HG03457 (cell line): ENCODE measurements around the gene PELI2.

Experiments used
- ATAC-seq: cut with Tn5 transposase; IDR thresholded peaks from one replicate; pipeline ENCODE4 v1.9.1; 2021; ENCODE audit warnings: moderate number of reproducible peaks; ENCODE audit not compliant: unreplicated experiment

Gene PELI2

DNA sequence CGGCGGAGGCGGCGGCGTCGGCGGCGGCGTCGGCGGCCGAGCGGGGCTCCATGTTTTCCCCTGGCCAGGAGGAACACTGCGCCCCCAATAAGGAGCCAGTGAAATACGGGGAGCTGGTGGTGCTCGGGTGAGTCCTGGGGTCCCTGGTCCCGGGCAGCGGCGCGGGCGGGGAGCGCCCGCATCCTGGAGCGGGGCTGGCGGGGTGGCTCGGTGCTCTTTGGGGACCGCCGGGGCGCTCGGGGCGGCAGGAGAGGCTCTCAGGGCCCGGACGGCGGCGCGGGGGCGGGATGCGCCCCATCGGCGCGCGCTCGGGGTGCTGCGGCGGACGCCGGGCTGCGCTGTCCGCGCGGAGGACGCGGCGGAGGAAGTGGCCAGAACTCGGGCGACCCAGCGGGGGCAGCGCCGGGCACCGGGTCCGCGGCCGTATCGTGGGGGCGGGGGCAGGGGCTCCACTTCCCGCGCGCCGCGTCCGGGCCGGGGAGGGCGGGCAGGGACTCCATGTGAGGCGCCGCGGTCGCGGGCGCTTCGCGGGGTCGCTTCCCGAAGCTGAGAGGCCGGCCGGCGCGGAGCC is 485 bp downstream of the PELI2 start:
- no peak for ATAC-seq

DNA sequence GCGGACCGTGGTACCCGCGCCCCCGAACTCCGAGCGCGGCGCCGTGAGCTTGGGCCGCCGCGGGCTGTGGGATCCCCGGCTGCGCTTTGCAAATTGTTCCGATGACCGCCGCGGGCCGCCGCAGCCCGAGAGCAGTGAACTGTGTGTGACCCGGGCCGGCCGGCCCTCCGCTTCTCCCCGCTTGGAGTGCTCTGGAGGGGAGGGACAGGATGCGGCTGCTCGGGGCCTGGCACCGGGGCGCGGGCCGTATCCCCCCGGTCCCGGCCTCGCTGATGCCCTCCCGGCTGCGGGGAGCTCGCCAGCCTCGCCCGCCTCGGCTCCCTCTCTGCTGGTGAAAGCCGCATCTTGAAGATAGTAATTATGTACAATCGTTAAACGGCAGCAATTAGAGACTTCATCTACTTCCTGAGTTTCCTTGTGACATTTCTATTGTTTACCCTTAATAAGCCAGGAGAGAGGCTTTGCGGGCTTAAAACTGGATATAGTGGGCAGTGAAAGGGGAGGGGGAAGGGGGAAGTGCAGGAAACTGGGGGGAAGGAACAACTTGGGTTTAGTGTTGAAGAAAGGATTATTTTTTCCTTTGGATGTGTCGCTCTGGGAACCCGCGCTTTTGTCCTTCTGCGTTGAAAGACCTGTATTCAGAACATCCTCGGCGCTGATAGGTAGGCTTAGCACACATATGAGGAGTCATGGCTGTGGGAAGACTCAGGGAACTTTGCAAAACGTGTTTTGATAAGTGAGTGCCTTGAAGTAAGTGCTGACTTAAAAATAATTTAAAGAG is 1.2 kb downstream of the PELI2 start:
- no peak for ATAC-seq

DNA sequence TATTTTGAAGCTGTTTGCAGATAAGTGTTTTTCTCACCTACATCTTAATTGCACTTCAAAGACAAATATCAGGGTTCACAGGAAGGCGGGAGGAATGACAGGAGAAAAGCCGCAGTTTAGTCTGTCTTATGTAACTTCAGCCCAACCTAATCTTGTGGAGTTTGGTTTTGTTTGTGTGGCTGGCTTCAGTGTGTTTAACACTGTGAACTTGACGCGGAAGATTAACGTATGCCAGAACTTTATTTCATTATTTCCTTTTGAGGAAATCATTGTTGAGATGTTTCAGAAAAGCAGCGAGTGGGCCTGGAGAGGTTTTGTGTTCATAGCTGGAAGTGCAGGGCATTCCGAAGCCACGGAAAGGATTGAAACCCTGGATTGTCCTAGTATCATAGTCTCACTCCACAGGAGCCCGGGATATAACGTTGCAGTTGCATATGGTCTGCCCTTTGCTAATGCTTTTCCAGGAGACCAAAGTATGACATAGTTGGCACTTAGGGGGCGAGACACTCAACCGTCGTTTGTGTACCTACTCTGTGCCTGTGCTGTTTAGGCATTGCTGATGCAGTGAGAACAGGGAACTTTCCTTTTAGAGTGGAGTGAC is 2.0 kb downstream of the PELI2 start:
- no peak for ATAC-seq

DNA sequence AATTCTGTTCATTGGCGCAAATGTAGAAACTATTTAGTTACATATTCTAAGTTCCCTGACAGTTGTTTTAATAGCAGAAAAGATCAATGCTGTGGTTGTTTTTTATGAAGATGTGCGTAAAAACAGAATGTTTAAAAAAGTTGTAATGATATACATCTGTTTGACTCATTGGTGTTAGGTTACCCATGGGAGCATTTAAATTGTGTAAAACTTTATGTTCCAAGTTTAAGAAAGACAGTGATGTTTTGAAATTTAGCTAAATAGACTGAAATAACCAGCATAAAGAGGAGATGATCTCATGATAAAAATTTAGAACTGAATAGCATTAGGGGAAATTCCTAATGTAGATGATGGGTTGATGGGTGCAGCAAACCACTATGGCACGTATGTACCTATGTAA is 3.6 kb downstream of the PELI2 start:
- ATAC-seq: no peak

DNA sequence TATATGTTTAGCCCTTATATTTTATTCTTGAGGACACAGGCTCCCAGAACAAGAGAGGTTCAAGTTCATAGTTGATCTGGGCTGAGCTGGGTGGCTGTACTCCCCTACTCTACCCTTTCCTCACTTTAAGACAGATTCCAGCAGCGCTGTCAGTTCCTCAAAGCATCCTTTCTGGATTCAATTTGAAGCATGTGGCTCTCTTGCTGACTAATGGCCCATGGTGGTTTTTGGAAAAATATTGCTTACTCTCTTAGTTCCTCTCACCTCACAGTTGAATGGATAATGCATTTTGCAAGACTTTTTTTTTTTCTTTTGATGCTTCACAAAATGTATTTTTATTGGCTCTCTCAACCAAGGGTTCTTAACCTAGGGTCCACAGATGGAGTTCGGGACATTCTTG is 4.1 kb downstream of the PELI2 start:
- no peak for ATAC-seq

DNA sequence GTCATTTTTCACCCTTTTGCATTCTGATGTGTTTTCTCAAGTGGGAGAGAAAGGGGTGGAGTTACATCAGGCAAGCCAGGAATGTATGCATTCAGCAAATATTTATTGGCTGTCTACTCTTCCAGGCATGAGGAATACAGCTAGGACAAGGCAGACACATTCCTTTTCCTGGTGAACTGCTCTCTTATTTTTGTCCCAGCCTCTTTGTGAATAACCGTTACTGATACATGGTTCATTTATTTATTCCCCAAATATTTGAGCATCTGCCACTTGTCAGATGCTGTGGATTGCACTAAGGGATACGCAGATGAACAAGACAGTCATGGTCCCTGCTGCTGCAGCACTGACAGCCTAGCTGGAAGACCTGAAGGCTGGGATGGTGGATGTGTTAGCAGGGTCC is 6.1 kb downstream of the PELI2 start:
- ATAC-seq: no peak

DNA sequence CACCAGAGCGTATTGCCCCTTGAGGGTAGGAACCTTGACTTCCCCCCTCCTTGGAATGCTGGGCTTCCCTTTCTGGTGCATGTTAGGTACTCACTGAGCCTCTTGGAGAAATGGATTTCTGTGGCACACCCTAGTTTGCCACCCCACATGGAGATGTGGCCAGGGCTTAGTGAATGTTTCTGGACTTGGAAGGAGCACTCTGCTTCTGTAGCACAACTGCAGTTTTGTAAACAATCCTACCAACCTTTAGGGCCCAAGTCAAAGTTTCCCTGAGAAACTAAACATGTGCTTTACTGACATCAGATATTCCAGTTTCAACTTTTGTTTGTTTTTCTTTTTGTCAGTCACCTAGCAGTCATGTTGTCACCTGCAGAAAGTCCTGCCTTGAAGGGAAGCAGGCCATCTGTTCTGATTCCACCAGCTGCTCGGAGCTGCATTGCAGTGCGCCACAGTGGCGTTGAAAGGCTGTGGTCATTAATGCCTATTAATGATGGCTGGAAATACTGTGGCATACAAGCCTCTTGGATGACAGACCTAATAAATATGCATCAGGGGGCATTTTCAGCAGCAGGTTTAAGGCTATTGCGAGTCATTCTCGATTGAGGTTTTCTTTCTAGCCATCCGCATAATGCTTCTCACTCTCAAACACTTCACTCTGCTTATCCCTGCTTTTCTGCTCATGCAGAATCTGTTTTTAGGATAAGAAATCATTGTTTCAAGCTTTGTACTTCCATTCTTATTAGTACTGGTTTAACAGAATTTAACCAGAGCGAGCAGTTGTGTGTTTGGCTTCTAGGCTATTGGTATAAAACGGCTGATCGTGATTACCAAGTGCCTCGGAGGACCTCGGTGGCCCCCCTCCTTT is 7.8 kb downstream of the PELI2 start:
- no peak for ATAC-seq

DNA sequence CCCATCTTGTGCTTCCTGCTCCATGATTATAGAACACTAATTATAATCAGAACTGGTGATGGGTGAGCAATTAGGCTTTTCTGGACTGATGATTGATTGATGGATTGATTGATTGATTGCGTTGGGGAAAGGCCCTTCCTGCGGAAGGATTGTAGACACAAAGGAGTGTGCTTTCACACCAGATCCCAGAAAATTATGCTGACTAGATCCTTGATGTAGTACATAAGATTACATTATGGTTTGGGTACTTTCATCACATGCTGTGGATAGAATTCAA is 8.4 kb downstream of the PELI2 start:
- no peak for ATAC-seq

DNA sequence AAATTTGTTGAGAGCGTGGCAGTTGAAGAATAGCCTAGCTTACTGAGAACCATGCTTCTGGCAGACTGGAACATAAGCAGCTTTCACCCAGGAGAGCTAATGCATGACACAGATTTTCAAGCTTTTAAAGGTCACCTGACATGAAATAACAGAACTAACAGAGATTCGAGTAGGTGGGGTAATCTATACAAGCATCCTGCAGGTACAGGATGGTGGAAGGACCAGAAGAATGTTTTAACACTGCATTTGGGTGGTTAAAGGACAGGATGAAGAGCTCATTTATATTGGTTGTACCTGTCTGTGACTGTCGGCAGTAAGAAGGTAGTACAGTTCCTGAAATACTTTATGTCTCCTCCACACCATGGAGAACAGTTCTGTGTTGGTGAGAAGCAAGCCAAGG is 8.9 kb downstream of the PELI2 start:
- ATAC-seq: no peak

DNA sequence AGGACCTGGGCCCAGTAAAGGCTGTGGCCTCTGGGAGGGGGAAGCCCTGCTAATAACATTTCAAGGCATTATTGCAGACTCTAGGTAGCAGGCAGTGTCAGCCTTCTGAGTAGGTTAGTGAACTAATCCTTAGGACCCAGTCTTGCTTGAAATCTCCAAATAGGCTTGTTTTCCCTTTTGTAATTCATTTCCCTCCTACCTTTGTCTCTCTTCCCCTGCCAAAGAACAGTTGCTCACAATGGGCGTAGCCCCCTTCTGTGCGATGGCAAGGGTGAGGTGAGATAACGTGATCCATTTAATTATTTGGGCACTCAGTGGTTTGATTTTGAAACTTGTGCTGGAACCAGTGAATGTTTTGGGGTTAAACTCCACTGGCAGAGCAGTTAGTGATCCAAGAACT is 10.9 kb downstream of the PELI2 start:
- no peak for ATAC-seq

DNA sequence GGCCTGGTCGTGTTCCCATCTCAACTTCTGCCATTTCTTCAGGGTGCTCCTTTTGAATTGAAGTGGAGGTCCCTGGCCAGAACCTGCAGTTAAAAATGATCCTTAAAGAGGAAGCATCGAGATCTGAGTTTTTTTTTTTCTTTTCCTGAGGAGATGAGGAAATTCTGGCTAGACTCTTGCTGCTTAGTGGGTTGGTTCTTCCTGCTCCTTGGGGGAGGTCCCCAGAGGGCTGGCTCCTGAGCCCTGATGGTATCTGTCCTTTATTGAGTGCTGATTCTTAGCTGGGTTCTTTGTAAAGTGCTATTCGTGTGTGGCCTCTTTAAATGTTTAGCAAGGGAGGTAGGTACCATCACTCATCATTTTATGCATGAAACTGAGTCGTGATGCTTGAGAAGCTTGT is 11.7 kb downstream of the PELI2 start:
- ATAC-seq: no peak

DNA sequence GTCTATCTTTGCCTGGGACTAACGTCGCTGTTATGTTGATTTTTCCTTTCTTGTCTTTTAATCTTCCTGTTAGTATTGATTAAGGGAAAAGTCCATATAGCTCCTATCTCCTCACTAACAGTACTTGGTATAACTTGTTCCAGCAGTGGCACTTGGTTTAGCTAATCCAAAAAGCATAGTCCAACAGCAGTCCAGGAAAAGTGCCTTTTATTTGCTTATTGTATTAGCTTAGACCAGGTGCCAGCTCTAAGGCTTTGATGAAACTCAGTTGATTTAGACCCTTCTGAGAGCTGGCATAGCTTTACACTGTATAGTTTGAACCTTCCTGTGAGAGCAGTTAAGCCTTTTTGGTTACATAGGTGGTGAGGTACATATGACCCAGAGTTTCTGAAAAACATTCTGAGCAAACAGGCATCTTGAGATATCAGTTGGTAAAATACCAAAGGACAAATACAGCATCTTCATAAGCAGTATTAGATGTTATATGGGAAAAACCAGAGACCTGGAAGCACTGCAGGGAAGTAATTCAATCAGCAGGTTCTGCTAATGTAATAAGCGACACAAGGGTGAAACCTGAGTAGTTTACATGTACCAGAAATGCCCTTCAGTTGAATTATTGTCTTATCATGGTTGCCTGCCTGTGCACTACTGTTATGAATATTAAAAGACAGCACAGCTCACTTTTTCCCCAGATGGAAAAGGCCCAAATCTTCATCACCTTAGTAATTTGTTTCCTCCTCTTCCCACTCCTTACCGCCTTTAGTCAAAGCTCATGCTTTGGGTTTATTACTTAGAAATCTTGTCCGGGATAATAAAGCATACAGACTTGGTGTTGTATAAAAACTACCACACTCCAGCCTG is 13.0 kb downstream of the PELI2 start:
- no peak for ATAC-seq

DNA sequence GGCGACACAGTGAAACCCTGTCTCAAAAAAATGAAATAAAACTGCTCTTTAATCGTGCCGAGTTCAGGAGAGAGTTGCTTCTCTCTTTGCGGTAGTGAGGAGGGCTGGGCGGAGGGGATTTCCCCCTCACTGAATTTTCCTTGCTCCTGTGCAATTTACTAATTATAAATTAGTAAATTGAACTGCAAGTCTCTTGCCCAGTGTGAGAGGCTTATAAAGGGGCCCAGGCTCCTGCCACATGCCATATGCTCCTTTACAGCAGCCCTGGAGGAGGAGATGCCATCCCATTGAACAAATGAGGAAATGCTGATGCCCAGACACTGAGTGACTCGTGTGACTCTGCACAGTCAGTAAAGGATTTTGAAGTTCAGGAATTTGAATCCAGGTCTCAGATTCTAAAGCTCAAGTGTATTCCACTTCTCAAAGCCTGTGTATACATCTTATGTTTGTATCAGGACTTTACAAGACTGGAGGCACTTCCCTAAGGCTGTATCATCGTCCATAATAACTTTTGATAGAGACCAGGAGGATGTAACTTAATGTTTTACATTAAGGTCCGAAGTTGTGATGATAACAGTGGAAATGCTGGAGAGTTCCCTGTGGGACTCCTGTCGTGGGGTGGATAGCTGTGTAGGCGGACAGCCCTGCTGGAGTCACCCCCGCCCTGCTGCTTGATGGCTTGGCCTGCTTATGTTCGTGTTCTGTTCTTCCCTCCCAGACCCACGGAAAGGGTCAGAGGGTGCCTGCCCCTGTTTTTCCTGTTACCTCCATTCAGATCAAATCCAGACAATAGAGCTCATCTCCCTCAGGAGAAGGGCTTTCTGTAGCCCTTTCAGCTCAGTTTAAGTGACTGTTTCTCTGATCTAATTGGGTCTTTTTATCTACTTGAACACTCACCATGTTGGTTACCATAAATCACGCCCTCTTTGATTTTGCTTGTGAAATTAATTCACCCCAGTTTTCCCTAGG is 13.9 kb downstream of the PELI2 start:
- ATAC-seq: no peak

DNA sequence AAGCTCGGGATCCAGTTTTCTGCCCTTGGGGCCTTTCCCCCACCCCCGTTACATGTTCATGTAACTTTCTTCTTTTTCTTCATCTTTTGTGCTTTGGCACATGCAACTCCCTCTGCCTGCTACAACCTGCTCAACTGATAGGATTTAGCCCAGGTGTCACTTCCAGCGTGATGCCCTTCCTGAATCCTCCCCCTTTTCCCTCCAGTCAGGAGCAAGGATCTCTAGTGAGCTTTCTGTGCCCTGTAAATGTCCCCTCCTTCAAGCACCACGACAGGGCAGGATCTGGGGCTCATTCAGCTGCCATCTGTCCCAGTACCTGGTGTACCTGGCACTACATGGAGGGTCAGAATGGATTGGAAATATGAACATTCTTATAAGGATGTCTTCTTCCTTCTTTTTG is 15.3 kb downstream of the PELI2 start:
- no peak for ATAC-seq

DNA sequence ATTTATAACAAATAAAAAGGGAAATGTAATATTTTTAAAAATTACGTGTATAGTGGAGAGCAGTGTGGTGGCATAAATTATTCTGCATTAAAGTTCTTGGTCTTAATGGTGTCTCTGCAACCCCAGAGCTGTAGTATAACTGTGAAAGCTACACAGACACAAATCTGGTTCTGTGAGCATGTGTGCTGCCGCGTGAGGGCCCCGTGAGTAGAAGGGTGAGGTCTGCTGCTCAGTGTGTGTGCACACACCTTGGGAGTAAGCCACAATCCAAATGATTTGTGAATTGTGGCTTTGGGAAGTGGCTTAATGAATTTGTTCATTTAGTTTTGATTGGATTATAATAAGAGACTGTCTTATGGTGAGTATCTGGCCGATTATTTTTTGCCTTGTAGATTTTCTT is 16.8 kb downstream of the PELI2 start:
- ATAC-seq: no peak

DNA sequence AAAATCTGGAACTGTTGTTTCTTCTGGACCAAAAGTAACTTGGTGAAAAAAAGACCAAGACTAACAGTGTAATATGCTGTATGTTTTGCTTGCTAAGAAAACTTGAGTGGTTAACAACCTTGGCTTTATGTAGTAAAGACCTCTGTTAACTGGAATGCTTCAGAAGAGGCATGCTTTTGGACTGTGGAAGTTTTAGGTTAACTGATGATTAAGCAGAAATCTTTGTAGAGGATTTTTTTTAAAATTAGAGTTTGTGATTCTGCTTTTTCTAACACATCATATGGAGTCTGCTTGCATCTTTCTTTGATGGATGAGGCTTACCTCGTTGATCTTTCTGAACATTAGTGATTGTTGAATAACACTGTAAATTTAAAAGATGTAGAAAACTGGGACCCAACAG is 17.5 kb downstream of the PELI2 start:
- no peak for ATAC-seq

DNA sequence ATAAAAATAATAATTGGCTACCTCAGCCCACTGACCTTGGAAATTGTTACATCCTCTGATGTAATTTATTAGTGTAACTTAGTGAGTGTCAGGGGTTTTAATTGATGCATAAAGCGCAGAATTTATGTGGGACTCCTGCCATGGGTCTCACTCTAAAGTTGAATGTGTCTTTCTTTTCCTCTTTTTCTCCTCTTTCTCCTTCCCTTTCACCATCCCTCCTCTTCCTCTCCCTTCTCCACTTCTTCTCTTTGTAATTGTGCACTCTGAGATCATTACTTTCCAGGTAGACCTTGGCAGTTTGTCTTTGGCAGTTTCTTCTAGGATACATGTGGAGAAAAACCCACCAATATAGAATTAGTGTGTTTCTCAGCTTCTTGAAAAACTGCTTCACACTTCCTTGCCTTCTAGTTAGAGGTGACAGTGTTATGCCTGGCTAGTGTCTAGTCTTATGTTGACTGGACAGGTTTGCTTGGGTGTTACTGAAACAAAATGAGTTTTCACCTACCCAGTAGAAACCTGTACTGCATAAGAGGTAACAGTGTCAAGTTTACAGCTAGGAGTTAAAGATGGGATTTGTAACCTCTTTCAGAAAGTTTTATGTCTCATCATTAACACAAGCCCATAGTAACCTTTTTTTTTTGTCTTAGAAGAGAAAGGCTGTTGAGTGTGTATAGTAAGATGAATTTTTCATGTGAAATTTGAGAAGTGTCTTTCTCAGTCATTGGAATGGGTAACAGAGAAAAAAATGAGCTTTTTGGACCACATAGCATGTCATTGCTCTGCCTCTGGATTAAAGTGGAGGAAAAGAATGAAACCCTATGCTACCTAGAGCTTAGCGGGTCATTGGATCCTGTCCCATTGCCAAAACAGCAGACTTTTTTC is 18.6 kb downstream of the PELI2 start:
- ATAC-seq: no peak

DNA sequence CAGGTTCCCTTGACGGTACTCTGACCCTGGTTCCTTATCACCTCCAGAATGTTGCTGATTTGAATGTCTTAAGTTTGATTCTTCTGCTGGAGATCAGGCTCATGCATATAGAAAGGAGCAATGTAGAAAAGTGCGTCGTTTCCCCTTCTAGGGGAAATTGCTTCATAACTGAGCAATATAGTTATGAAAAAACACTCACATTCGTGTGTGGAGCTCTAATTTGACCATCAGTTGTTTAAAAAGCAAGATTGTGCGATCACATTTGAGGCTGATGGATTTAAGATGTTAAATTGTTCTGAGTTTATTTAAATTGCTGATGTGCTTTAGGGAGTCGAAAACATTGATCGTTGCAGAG is 19.2 kb downstream of the PELI2 start:
- ATAC-seq: no peak

DNA sequence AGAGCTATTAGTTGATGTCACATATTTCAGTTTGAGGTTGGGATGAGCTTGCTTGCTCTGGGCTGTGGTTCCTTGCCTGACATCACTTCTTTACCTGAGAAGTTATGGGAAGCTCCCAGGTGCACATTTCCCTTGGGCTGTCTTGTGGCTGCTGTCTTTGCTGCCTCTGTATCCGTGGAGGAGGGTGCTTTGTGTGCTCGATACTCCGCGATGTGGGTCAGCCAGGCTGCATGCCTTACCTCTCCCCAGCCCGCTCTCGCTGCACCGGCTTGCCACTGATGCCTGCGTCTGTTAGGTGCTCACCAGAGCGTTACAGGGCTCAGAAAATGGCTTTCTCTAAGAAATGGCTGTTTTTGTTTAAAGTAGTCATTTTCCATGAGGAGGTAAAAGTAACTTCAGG is 19.6 kb downstream of the PELI2 start:
- ATAC-seq: no peak
